GM23248 (cell line): ENCODE results near the gene CLK2.

Experiments
- EZH2 ChIP-seq: fragments of 200-600 bp; sonication (generic); IDR thresholded peaks from 2 replicates; pipeline ENCODE4 v1.6.1; 2018; ENCODE audit warnings: antibody characterized with exemption, mild to moderate bottlenecking; ENCODE audit not compliant: insufficient read depth, poor library complexity, severe bottlenecking
- EZH2phosphoT487 ChIP-seq: fragments of 200-600 bp; sonication (generic); IDR thresholded peaks from 2 replicates; pipeline ENCODE4 v1.6.1; 2018; ENCODE audit warnings: antibody characterized with exemption, moderate library complexity, mild to moderate bottlenecking, low read depth; ENCODE audit not compliant: insufficient read depth

GRCh38 chr1:155228096-155228427 is 45.2 kb downstream of the CLK2 start:
- TF ChIP-seq EZH2 (no peak), EZH2phosphoT487 (no peak)
